Activated naive CD8-positive, alpha-beta T cell treated with anti-CD3 and anti-CD28 coated beads, Interleukin-2, amount 10 ng/mL, durations not matched to agents 7 days and 5 days (primary cell): ENCODE results near the gene OTOGL. TPM values are rescaled to one million over a fixed set of nuclear protein-coding genes. Genes with fewer than 3 reads are reported as not detected.

Source experiments
- ATAC-seq: fragments of 150-1000 bp; cut with Tn5 transposase; one replicate; pipeline ENCODE4 v1.10.0; 2021; ENCODE audit warnings: low read depth, moderate library complexity
- POLR2A ChIA-PET: fragments of 350-600 bp; sonication (Branson Sonifier 250); formaldehyde crosslinking; loops from one replicate; lab custom pipeline; 2021; ENCODE audit warnings: antibody characterized with exemption; lab: Charles Lee
- DNase-seq: peaks from one replicate; pipeline ENCODE4 v3.0.0; 2021
- H3K27ac Mint-ChIP-seq: one replicate; pipeline ENCODE4 v1.8.0; 2022; ENCODE audit warnings: mild to moderate bottlenecking, mixed read lengths
- H3K27me3 Mint-ChIP-seq: one replicate; pipeline ENCODE4 v1.8.0; 2022; ENCODE audit warnings: mild to moderate bottlenecking, moderate library complexity, mixed read lengths
- H3K36me3 Mint-ChIP-seq: one replicate; pipeline ENCODE4 v1.8.0; 2021; ENCODE audit warnings: mild to moderate bottlenecking, mixed read lengths
- H3K4me1 Mint-ChIP-seq: one replicate; pipeline ENCODE4 v1.8.0; 2021; ENCODE audit warnings: mixed read lengths
- H3K4me3 Mint-ChIP-seq: one replicate; pipeline ENCODE4 v1.8.0; 2022; ENCODE audit warnings: mild to moderate bottlenecking, moderate library complexity, mixed read lengths
- H3K9me3 Mint-ChIP-seq: one replicate; pipeline ENCODE4 v1.8.0; 2021; ENCODE audit warnings: mixed read lengths
- total RNA-seq, 2 experiments: library from RNA; stranded (reverse); gene quantifications; one replicate each; pipeline ENCODE4 v1.2.3, GENCODE V29; 2021

Gene OTOGL
- total RNA-seq, 2 experiments from 2014 or later: not detected

- Mint-ChIP-seq H3K9me3 (no peaks in the 10 kb centered on the region), H3K4me1 (no peaks in the 10 kb centered on the region), H3K4me3 (no peak overlapping the region), H3K27ac (no peak overlapping the region), H3K36me3 (no peaks in the 10 kb centered on the region), H3K27me3 (no peaks in the 10 kb centered on the region)
- ATAC-seq (no peak), DNase-seq (no peak)
- POLR2A ChIA-PET: no interaction called here
These were observed 256.8 kb downstream of the OTOGL start for GRCh38 chr12:80356097-80356496.

GRCh38 chr12:80359703-80360102, 260.4 kb downstream of the OTOGL start:
- Mint-ChIP-seq H3K27ac (no peak overlapping the region), H3K27me3 (no peaks in the 10 kb centered on the region)
- POLR2A ChIA-PET: no interaction called here

GRCh38 chr12:80364056-80364455, 264.7 kb downstream of the OTOGL start:
- ATAC-seq: no peak
- Mint-ChIP-seq H3K4me1 (no peaks in the 10 kb centered on the region), H3K27ac (no peak overlapping the region), H3K4me3 (no peak overlapping the region), H3K9me3 (no peaks in the 10 kb centered on the region), H3K27me3 (no peaks in the 10 kb centered on the region), H3K36me3 (no peaks in the 10 kb centered on the region)
- no peak for DNase-seq
- POLR2A ChIA-PET: no interaction called here

More at GRCh38 chr12:80359703-80360102, 260.4 kb downstream of the OTOGL start:
- DNase-seq (no peak), ATAC-seq (no peak)
- Mint-ChIP-seq H3K36me3 (no peaks in the 10 kb centered on the region), H3K4me3 (no peak overlapping the region), H3K9me3 (no peaks in the 10 kb centered on the region), H3K4me1 (no peaks in the 10 kb centered on the region)

GRCh38 chr12:80373666-80374065, 274.3 kb downstream of the OTOGL start:
- Mint-ChIP-seq H3K27me3 (no peaks in the 10 kb centered on the region), H3K4me1 (no peaks in the 10 kb centered on the region), H3K4me3 (no peak overlapping the region), H3K9me3 (no peaks in the 10 kb centered on the region), H3K36me3 (no peaks in the 10 kb centered on the region), H3K27ac (no peak overlapping the region)
- no peak for DNase-seq
- ATAC-seq: no peak
- POLR2A ChIA-PET: no interaction called here

DNA sequence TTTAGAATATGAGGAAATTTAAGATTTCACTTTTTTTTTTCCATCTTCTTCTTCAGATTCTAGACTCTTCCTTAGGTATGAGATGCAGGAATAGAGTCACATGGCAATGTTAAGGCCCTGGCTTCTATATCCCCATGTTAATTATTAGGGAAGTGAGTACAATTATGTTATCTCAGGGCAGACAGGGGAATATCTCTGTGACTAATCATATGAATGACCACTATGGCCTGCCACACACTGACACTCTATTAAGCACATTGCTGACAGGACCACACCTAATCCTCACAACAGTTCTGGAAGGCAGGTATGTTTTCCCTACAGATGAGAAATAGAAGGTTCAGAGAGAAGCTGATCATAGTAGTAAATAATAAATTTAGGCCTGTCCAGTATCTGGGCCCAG, 275.3 kb downstream of the OTOGL start:
- no peaks in the 10 kb centered on the region for H3K4me1 Mint-ChIP-seq
- H3K4me3 Mint-ChIP-seq: no peak overlapping the region
- DNase-seq (no peak), ATAC-seq (no peak)
- no peaks in the 10 kb centered on the region for H3K9me3 Mint-ChIP-seq
- H3K27ac Mint-ChIP-seq: no peak overlapping the region
- H3K27me3 Mint-ChIP-seq: no peaks in the 10 kb centered on the region
- POLR2A ChIA-PET: no interaction called here
- H3K36me3 Mint-ChIP-seq: no peaks in the 10 kb centered on the region

- H3K4me3 Mint-ChIP-seq: no peak overlapping the region
- no peaks in the 10 kb centered on the region for H3K27me3 Mint-ChIP-seq
- H3K36me3 Mint-ChIP-seq: no peaks in the 10 kb centered on the region
- no peak overlapping the region for H3K27ac Mint-ChIP-seq
- no peak for DNase-seq
- POLR2A ChIA-PET: no interaction called here
- no peaks in the 10 kb centered on the region for H3K9me3 Mint-ChIP-seq
- H3K4me1 Mint-ChIP-seq: no peaks in the 10 kb centered on the region
- no peak for ATAC-seq
These were observed 277.9 kb downstream of the OTOGL start for GRCh38 chr12:80377140-80377794.

- Mint-ChIP-seq H3K36me3 (no peaks in the 10 kb centered on the region), H3K4me1 (no peaks in the 10 kb centered on the region), H3K9me3 (no peaks in the 10 kb centered on the region), H3K27ac (no peak overlapping the region), H3K4me3 (no peak overlapping the region), H3K27me3 (no peaks in the 10 kb centered on the region)
- no peak for ATAC-seq
- DNase-seq: no peak
- POLR2A ChIA-PET: no interaction called here
These were observed 281.8 kb downstream of the OTOGL start for GRCh38 chr12:80381121-80381520.

DNA sequence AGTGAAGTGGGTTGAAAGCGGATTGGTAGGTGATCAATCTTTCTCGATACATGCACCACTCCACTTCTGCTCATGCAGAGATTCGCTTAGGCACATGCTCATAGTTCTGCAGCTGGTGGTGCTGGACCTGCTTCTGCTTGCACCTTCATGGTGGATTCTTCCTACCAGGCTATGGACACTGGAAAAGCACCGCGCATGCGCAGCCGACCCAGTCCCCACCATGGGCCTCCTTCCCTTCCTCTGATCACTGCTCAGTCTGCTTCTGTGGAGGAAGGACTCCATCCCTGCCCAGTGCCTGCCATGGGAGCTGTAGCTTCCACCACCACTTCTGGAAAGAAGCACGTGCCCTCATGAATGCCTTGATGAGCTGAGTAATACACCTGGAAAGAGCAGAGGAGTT, 282.9 kb downstream of the OTOGL start:
- Mint-ChIP-seq H3K27ac (no peak overlapping the region), H3K4me1 (no peaks in the 10 kb centered on the region), H3K9me3 (peaks cover 2% of the 10 kb centered on the region), H3K4me3 (no peak overlapping the region), H3K27me3 (no peaks in the 10 kb centered on the region), H3K36me3 (no peaks in the 10 kb centered on the region)
- POLR2A ChIA-PET: no interaction called here
- ATAC-seq (no peak), DNase-seq (no peak)

GRCh38 chr12:80400571-80400991, 301.2 kb downstream of the OTOGL start:
- no peak for ATAC-seq
- no peaks in the 10 kb centered on the region for H3K4me1 Mint-ChIP-seq
- no peak overlapping the region for H3K4me3 Mint-ChIP-seq
- peaks cover 3% of the 10 kb centered on the region for H3K27me3 Mint-ChIP-seq
- H3K36me3 Mint-ChIP-seq: no peaks in the 10 kb centered on the region
- DNase-seq: no peak
- H3K9me3 Mint-ChIP-seq: peaks cover 1% of the 10 kb centered on the region
- H3K27ac Mint-ChIP-seq: no peak overlapping the region
- POLR2A ChIA-PET: no interaction called here

DNA sequence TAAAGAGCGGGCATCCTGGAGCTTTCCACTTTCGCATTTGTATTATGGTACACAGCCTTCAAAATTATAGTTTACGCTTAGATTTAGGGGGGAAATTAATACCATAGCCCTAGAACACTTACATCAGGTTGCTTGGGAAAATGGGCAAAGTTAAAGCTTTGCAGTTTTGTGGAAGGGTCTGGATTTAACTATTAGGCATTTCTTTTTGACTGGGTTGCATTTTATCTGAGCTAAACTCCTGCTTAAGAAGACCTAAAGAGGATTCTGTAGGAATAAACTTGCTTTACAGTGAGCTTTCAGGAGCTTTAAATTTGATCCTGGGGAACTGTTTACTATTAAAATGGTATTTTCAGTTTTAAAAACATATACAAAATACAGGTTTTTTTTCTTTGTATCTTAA, 301.9 kb downstream of the OTOGL start:
- ATAC-seq: no peak
- POLR2A ChIA-PET: no interaction called here
- no peaks in the 10 kb centered on the region for H3K36me3 Mint-ChIP-seq
- H3K4me1 Mint-ChIP-seq: no peaks in the 10 kb centered on the region
- H3K27ac Mint-ChIP-seq: no peak overlapping the region
- no peak for DNase-seq
- peaks cover 1% of the 10 kb centered on the region for H3K9me3 Mint-ChIP-seq
- H3K27me3 Mint-ChIP-seq: peaks cover 3% of the 10 kb centered on the region
- no peak overlapping the region for H3K4me3 Mint-ChIP-seq

- peaks cover 3% of the 10 kb centered on the region for H3K27me3 Mint-ChIP-seq
- DNase-seq: no peak
- H3K36me3 Mint-ChIP-seq: no peaks in the 10 kb centered on the region
- no peak overlapping the region for H3K27ac Mint-ChIP-seq
- no peak overlapping the region for H3K4me3 Mint-ChIP-seq
- POLR2A ChIA-PET: no interaction called here
- no peak for ATAC-seq
- peaks cover 1% of the 10 kb centered on the region for H3K9me3 Mint-ChIP-seq
- H3K4me1 Mint-ChIP-seq: no peaks in the 10 kb centered on the region
These were observed 305.3 kb downstream of the OTOGL start for GRCh38 chr12:80404629-80405028.

DNA sequence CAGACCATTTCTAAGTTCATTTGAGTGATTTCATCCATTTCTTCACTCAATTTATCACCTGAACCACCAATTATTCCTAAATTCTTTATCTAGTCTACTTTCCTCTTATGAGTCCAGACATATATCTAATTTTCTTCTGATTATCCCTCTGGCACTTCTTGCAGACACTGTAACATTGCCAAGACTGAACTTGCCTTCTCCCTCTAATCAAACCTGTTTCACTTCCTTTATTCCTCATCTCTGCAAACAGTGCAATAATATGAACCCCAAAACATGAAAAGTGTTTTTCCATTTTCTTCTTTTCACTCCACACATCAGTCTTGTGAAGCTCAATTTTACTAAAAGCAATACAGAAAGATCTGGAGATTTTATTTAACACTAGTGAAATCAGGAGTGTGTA, 306.9 kb downstream of the OTOGL start:
- DNase-seq: no peak
- H3K36me3 Mint-ChIP-seq: no peaks in the 10 kb centered on the region
- no peak overlapping the region for H3K4me3 Mint-ChIP-seq
- H3K27me3 Mint-ChIP-seq: no peaks in the 10 kb centered on the region
- no peak overlapping the region for H3K27ac Mint-ChIP-seq
- H3K4me1 Mint-ChIP-seq: no peaks in the 10 kb centered on the region
- ATAC-seq: no peak
- H3K9me3 Mint-ChIP-seq: no peaks in the 10 kb centered on the region
- POLR2A ChIA-PET: no interaction called here

DNA sequence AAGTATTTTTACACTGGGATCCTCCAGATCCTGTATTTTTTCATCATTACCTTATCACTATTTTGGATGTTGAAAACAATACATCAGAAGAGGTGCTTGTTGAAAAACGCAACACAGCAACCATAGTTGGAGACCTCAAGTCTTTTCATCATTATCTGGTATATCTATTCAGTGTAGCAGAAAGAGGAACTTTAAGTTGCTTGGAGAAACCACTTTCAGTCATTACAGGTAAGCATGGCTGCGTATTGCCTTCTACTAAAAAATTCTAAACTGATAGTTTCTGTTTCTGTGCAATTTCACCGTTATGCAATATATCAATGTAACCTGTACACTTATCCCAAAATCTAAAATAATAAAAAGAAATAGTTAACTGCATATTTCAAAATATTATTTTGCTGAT, 312.4 kb downstream of the OTOGL start:
- Mint-ChIP-seq H3K4me3 (no peak overlapping the region), H3K9me3 (no peaks in the 10 kb centered on the region), H3K36me3 (no peaks in the 10 kb centered on the region), H3K27me3 (no peaks in the 10 kb centered on the region), H3K4me1 (no peaks in the 10 kb centered on the region), H3K27ac (no peak overlapping the region)
- POLR2A ChIA-PET: no interaction called here
- DNase-seq (no peak), ATAC-seq (no peak)

DNA sequence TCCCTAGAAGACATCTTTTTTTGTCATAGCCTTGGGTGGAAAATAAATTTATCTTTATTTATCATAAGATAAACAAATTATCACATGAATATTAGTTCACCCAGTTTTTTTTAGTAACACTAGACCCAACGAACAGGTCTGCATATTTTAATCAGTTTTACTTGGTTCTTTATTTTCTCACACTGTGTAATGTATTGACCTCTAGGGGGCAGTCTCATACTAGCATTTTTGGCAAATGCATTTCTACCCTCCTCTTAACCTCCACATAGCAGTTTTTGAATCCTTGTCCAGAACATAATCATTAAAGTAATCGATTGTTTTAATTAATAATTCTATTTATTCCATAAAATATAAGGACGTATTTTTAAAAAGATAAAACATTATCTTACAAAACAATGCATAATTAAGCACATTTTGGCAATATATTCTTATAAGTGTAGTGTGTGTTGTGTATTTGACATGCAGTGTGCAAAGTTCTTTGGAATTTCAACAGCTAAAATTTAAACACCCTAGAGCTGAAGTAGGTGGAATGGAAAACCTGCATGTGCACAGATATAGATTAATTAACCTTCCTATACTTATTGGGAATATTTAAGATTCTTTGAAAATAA, 313.1 kb downstream of the OTOGL start:
- ATAC-seq: no peak
- Mint-ChIP-seq H3K27ac (no peak overlapping the region), H3K27me3 (no peaks in the 10 kb centered on the region), H3K36me3 (no peaks in the 10 kb centered on the region), H3K4me1 (no peaks in the 10 kb centered on the region), H3K4me3 (no peak overlapping the region), H3K9me3 (no peaks in the 10 kb centered on the region)
- no peak for DNase-seq
- POLR2A ChIA-PET: no interaction called here
